Endothelial cell of umbilical vein (primary cell): ENCODE results near the gene UGT1A7. TPM values are rescaled to one million over a fixed set of nuclear protein-coding genes. Genes with fewer than 3 reads are reported as not detected.

ENCODE experiments used
- BruUV-seq: library from RNA; stranded (reverse); fragments of 400-500 nt; replicated peaks from 2 replicates; lab custom pipeline; 2021; lab: Mats Ljungman, UMichigan
- CTCF ChIA-PET: fragments of 300-600, 350-600 bp; sonication (Branson Sonifier 250); formaldehyde crosslinking; loops from one replicate; lab custom pipeline; 2021; ENCODE audit warnings: antibody characterized with exemption, inconsistent platforms; lab: Charles Lee
- POLR2A ChIA-PET: fragments of 300-600, 350-600 bp; sonication (Branson Sonifier 250); formaldehyde crosslinking; loops from one replicate; lab custom pipeline; 2021; ENCODE audit warnings: antibody characterized with exemption, inconsistent platforms; lab: Charles Lee
- DNase-seq: peaks from one replicate; pipeline ENCODE4 v3.0.0-alpha.2; 2011; ENCODE audit warnings: low read depth, low spot score
- FAIRE-seq: peaks from 2 replicates; lab custom pipeline; 2011; peaks lifted over from hg19 to GRCh38; lab: Jason Lieb, UNC
- H2AFZ ChIP-seq: 2 replicates; pipeline ENCODE4 v1.6.0; 2012; ENCODE audit warnings: low read depth, low read length, control low read depth, inconsistent platforms
- H3K27ac ChIP-seq: 2 replicates; pipeline ENCODE4 v1.5.1; 2011; ENCODE audit warnings: low read depth, mild to moderate bottlenecking, control low read depth, low read length, moderate library complexity; ENCODE audit not compliant: insufficient read depth
- H3K27me3 ChIP-seq, 2 experiments: 2 replicates each; pipeline versions ENCODE4 v1.6.0 to v1.6.1; 2011; ENCODE audit warnings: low read length in 2 of 2, mixed read lengths in 1 of 2; ENCODE audit not compliant: control insufficient read depth in 2 of 2, insufficient read depth in 2 of 2
- H3K36me3 ChIP-seq, 2 experiments: 2 replicates in 1 of 2; 3 replicates in 1 of 2; pipeline ENCODE4 v1.5.1; 2011; ENCODE audit warnings: low read length in 2 of 2, mild to moderate bottlenecking in 1 of 2, moderate library complexity in 1 of 2; ENCODE audit not compliant: control insufficient read depth in 2 of 2, insufficient read depth in 2 of 2; ENCODE audit errors: extremely low read depth in 1 of 2
- H3K4me1 ChIP-seq: 3 replicates; pipeline ENCODE4 v1.5.1; 2011; ENCODE audit warnings: mild to moderate bottlenecking, low read length; ENCODE audit not compliant: control insufficient read depth, insufficient read depth; ENCODE audit errors: extremely low read depth
- H3K4me2 ChIP-seq: 2 replicates; pipeline ENCODE4 v1.6.1; 2011; ENCODE audit warnings: low read length, control low read depth, mixed read lengths; ENCODE audit not compliant: insufficient read depth
- H3K4me3 ChIP-seq, 3 experiments: fragments of 200-600 bp in 1 of 3; sonication (generic), shearing (Covaris generic) in 1 of 3; replicated peaks in 1 of 3; 2 replicates each; pipeline ENCODE4 v1.5.1; 2011 to 2016; ENCODE audit warnings: control low read depth in 3 of 3, low read length in 3 of 3, mild to moderate bottlenecking in 2 of 3, inconsistent platforms in 1 of 3, low read depth in 1 of 3, moderate library complexity in 1 of 3; ENCODE audit not compliant: insufficient read depth in 1 of 3
- H3K79me2 ChIP-seq: 2 replicates; pipeline ENCODE4 v1.6.0; 2012; ENCODE audit warnings: low read length, inconsistent platforms; ENCODE audit not compliant: control insufficient read depth, insufficient read depth
- H3K9ac ChIP-seq: replicated peaks from 2 replicates; pipeline ENCODE3; 2011; ENCODE audit warnings: low read length, control low read depth; ENCODE audit not compliant: insufficient read depth; ENCODE audit errors: extremely low read depth
- H3K9me1 ChIP-seq: replicated peaks from 3 replicates; pipeline ENCODE4 v1.6.0; 2011; ENCODE audit warnings: mild to moderate bottlenecking, low read length; ENCODE audit not compliant: control insufficient read depth, insufficient read depth; ENCODE audit errors: extremely low read depth
- H3K9me3 ChIP-seq: replicated peaks from 2 replicates; pipeline ENCODE4 v1.5.1; 2012; ENCODE audit warnings: low read length, inconsistent platforms; ENCODE audit not compliant: control insufficient read depth, insufficient read depth
- H4K20me1 ChIP-seq: replicated peaks from 2 replicates; pipeline ENCODE3; 2011; ENCODE audit warnings: mild to moderate bottlenecking, low read length; ENCODE audit not compliant: control insufficient read depth, insufficient read depth; ENCODE audit errors: extremely low read depth
- EZH2 ChIP-seq: IDR thresholded peaks from 2 replicates; pipeline ENCODE4 v1.6.1; 2012; ENCODE audit warnings: borderline replicate concordance, low read depth, mild to moderate bottlenecking, moderate library complexity, low read length, inconsistent platforms; ENCODE audit not compliant: severe bottlenecking
- FOS ChIP-seq: IDR thresholded peaks from 2 replicates; pipeline ENCODE4 v1.6.1; 2011; ENCODE audit warnings: mild to moderate bottlenecking, low read length, moderate library complexity, borderline replicate concordance; ENCODE audit not compliant: insufficient read depth
- GATA2 ChIP-seq: IDR thresholded peaks from 2 replicates; pipeline ENCODE4 v1.7.0; 2011; ENCODE audit warnings: low read depth, mild to moderate bottlenecking, moderate library complexity, mixed read lengths, low read length; ENCODE audit not compliant: insufficient read length, insufficient read depth
- JUN ChIP-seq: IDR thresholded peaks from 2 replicates; pipeline ENCODE4 v1.6.1; 2011; ENCODE audit warnings: borderline replicate concordance, low read depth; ENCODE audit not compliant: insufficient read length, insufficient read depth
- MYC ChIP-seq: IDR thresholded peaks from one replicate; pipeline ENCODE4 v1.6.1; 2011; ENCODE audit warnings: mild to moderate bottlenecking, low read depth, low read length
- POLR2A ChIP-seq: IDR thresholded peaks from 2 replicates; pipeline ENCODE4 v1.6.1; 2012; ENCODE audit warnings: low read depth, mild to moderate bottlenecking, control low read depth, low read length
- POLR2AphosphoS5 ChIP-seq: IDR thresholded peaks from 2 replicates; pipeline ENCODE4 v1.6.1; 2012; ENCODE audit warnings: low read depth, mild to moderate bottlenecking, control low read depth, low read length, moderate library complexity; ENCODE audit not compliant: insufficient read depth
- dilution Hi-C: fragments of 300-500 bp; cut with MboI; formaldehyde crosslinking; loops from one replicate; pipeline ENCODE4 v1.15.0; 2019; ENCODE audit warnings: low sequenced_read_pairs; ENCODE audit not compliant: extremely low pct_ligation_motif_present
- intact Hi-C: fragments of 100-400 bp; cut with micrococcal nuclease; formaldehyde crosslinking; loops from one replicate; pipeline ENCODE4 v1.10.0; 2022
- polyA plus RNA-seq, 4 experiments: library from polyadenylated mRNA; depleted of rRNA in 3 of 4; stranded (reverse) in 3 of 4; unstranded in 1 of 4; fragments of >200 nt; gene quantifications; 2 replicates each; pipeline versions ENCODE4 v1.2.1 to v1.2.3, GENCODE V29; 2011 to 2012; ENCODE audit warnings: missing spikeins in 1 of 4
- total RNA-seq: library from RNA; stranded (reverse); gene quantifications from 2 replicates; pipeline ENCODE4 v1.2.3, GENCODE V29; 2021
- TF ChIP-seq, protein P1 (sequence below): IDR thresholded peaks from 2 replicates; pipeline ENCODE4 v1.6.1; 2011; ENCODE audit not compliant: insufficient read depth, insufficient read length
- TF ChIP-seq, protein P2 (sequence below), 2 donors: IDR thresholded peaks; 1 replicate in 1 of 2; 2 replicates in 1 of 2; pipeline ENCODE4 v1.5.1; 2011; ENCODE audit warnings: low read length in 2 of 2, mild to moderate bottlenecking in 2 of 2, moderate library complexity in 2 of 2, control low read depth in 1 of 2, inconsistent platforms in 1 of 2, low read depth in 1 of 2; ENCODE audit not compliant: insufficient read depth in 1 of 2; ENCODE audit errors: extremely low read depth in 1 of 2

The UGT1A7 gene
- total and polyA plus RNA-seq, 2 donors (not counting 3 experiments of a cell fraction or from before 2014, with no cell fraction given) = not detected

DNA sequence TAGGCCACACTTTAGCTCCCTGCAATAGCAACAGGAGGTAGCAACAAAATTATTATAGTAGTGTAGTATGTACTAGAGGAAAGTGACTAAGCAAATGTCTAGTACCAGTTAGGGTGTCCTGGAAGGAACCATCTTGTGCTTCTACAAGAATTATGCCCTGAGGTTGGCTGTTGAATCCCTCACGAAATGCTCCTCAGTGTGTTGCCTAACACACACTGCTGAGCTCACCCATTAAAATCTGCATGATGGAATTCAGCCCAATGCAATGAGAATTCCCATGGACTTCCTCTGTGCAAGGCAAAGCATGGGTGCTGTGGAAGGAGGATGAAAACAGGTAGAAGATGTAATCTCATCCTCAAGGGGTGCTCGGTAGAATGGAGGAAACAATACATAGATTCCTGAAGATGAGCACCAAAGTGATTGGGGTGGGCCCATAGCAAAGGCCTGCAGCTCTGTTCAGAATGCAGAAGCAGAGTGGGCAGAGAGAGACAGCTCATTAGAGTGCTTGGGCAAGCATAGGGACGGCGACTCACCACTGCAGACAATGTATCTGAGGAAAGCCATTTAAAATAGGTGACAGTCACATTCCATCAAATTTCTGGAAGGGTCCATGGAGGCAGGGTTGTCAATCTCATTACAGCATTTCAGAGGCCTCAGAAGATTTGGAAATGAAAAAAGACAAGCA lies 1.2 kb upstream of the UGT1A7 start:
- no peaks in the 10 kb centered on the region for H3K36me3 ChIP-seq
- no peak overlapping the region for H3K4me2 ChIP-seq
- H3K4me3 ChIP-seq = no peak overlapping the region
- no peaks in the 10 kb centered on the region for H3K9me3 ChIP-seq
- no peak for FAIRE-seq
- H3K79me2 ChIP-seq = no peaks in the 10 kb centered on the region
- ChIA-PET POLR2A (no interaction called here), CTCF (no interaction called here)
- intact Hi-C loops = no loop called here
- H3K27ac ChIP-seq = no peak overlapping the region
- no peak overlapping the region for H3K9ac ChIP-seq
- TF ChIP-seq, protein P1, sequence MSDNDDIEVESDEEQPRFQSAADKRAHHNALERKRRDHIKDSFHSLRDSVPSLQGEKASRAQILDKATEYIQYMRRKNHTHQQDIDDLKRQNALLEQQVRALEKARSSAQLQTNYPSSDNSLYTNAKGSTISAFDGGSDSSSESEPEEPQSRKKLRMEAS = no peak
- TF ChIP-seq POLR2AphosphoS5 = no peak
- TF ChIP-seq FOS = no peak
- TF ChIP-seq MYC = no peak
- TF ChIP-seq POLR2A = no peak
- no peak for TF ChIP-seq GATA2
- no peak for TF ChIP-seq JUN
- TF ChIP-seq EZH2 = no peak
- TF ChIP-seq, protein P2, sequence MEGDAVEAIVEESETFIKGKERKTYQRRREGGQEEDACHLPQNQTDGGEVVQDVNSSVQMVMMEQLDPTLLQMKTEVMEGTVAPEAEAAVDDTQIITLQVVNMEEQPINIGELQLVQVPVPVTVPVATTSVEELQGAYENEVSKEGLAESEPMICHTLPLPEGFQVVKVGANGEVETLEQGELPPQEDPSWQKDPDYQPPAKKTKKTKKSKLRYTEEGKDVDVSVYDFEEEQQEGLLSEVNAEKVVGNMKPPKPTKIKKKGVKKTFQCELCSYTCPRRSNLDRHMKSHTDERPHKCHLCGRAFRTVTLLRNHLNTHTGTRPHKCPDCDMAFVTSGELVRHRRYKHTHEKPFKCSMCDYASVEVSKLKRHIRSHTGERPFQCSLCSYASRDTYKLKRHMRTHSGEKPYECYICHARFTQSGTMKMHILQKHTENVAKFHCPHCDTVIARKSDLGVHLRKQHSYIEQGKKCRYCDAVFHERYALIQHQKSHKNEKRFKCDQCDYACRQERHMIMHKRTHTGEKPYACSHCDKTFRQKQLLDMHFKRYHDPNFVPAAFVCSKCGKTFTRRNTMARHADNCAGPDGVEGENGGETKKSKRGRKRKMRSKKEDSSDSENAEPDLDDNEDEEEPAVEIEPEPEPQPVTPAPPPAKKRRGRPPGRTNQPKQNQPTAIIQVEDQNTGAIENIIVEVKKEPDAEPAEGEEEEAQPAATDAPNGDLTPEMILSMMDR (IDR thresholded peaks at IDR 0.05; ENCODE audit: extremely low read depth in 1 of 2, insufficient read depth in 1 of 2, low read depth in 1 of 2, low read length in 2 of 2) = no peak
- H3K9me1 ChIP-seq = no peaks in the 10 kb centered on the region
- no TSS peak for BruUV-seq
- H4K20me1 ChIP-seq = no peaks in the 10 kb centered on the region
- no peaks in the 10 kb centered on the region for H3K27me3 ChIP-seq
- no peak overlapping the region for H2AFZ ChIP-seq
- no peaks in the 10 kb centered on the region for H3K4me1 ChIP-seq
- no peak for DNase-seq
- dilution Hi-C loops = no loop called here
